GM10248 (cell line): Measurements from ENCODE around the gene CARD11.

ENCODE experiments used
- CTCF ChIA-PET: fragments of 300-600 bp; sonication (Branson Sonifier 250); formaldehyde crosslinking; extraction: SDS; loops from one replicate; lab custom pipeline; 2021; ENCODE audit warnings: antibody characterized with exemption; lab: Yijun Ruan, JAX
- POLR2A ChIA-PET: fragments of 350-650 bp; sonication (Branson Sonifier 250); formaldehyde crosslinking; extraction: SDS; loops from one replicate; lab custom pipeline; 2020; ENCODE audit warnings: antibody characterized with exemption; lab: Yijun Ruan, JAX
- DNase-seq: peaks from one replicate; pipeline ENCODE4 v3.0.0; 2012; ENCODE audit errors: extremely low spot score
- CTCF ChIP-seq: IDR thresholded peaks from 2 replicates; pipeline ENCODE4 v1.5.1; 2012; ENCODE audit warnings: mild to moderate bottlenecking, low read depth; ENCODE audit errors: extremely low read depth, missing control alignments, control extremely low read depth

The CARD11 gene

GRCh38 chr7:2938514-2939192 is 105.0 kb downstream of the CARD11 start:
- CTCF ChIA-PET, result interaction anchor here (2.4 kb wide), 1 partner anchor 11 kb away, joined by 5 read pairs; no protein-coding TSS in a partner anchor
- no peak for DNase-seq

GRCh38 chr7:2937701-2938513 is 105.8 kb downstream of the CARD11 start:
- CTCF ChIA-PET, result interaction anchor here (2.4 kb wide), 1 partner anchor 11 kb away, joined by 5 read pairs; no protein-coding TSS in a partner anchor
- DNase-seq, result no peak
- no peak for TF ChIP-seq CTCF
- POLR2A ChIA-PET, result no interaction called here

More at GRCh38 chr7:2938514-2939192, 105.0 kb downstream of the CARD11 start:
- no peak for TF ChIP-seq CTCF
- POLR2A ChIA-PET, result no interaction called here

DNA sequence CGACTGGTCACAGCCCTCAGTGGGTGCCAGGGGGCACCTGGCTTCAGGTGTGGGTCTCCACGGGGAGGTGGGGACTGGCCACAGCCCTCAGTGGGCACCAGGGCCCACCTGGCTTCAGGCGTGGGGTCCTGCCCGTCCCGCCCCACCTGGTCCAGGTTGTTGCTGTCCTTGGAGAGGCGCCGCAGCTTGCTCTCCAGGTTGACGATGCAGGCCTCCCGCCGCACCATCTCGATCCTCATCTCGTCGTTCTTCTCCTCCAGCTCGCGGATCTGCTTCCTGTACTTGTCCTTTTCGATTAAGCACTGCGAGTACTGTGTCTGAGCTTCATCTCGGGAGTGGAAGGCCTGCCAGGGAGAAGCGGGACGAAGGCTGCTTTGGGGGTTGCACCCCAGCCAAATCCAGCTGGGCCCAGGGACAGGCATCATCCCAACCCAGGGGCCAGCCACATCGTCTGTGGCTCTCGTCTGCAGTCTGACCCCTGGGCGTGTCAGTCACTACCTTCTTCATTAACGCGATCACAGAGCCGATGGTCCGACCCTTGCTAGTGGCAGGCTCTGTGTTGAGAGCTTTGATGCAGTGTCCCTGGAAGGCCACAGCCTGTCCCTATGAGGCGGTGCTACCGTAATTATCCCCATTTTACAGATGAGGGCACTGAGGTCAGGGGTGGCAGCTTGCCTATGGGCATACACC is 106.6 kb downstream of the CARD11 start:
- ChIA-PET POLR2A (no interaction called here), CTCF (interaction anchor here (2.4 kb wide), 1 partner anchor 10 kb away, joined by 5 read pairs; no protein-coding TSS in a partner anchor)
- no peak for DNase-seq
- no peak for TF ChIP-seq CTCF

DNA sequence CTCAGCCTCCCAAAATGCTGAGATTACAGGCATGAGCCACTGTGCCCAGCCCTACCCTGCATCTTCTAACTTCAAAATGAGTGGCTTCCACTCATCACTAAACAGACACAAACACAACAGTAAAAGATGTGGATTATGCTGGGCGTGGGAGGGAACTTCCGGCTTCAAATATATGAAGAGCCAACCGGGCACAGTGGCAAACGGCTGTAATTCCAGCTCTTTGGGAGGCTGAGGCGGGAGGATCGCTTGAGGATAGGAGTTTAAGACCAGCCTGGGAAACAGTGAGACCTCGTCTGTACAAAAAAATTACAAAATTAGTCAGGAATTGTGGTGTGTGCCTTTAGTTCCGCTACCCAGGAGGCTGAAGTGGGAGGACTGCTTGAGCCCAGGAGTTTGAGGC is 107.4 kb downstream of the CARD11 start:
- POLR2A ChIA-PET, result no interaction called here
- DNase-seq, result no peak
- no peak for TF ChIP-seq CTCF
- CTCF ChIA-PET, result interaction anchor here (2.4 kb wide), 1 partner anchor 9 kb away, joined by 5 read pairs; no protein-coding TSS in a partner anchor

DNA sequence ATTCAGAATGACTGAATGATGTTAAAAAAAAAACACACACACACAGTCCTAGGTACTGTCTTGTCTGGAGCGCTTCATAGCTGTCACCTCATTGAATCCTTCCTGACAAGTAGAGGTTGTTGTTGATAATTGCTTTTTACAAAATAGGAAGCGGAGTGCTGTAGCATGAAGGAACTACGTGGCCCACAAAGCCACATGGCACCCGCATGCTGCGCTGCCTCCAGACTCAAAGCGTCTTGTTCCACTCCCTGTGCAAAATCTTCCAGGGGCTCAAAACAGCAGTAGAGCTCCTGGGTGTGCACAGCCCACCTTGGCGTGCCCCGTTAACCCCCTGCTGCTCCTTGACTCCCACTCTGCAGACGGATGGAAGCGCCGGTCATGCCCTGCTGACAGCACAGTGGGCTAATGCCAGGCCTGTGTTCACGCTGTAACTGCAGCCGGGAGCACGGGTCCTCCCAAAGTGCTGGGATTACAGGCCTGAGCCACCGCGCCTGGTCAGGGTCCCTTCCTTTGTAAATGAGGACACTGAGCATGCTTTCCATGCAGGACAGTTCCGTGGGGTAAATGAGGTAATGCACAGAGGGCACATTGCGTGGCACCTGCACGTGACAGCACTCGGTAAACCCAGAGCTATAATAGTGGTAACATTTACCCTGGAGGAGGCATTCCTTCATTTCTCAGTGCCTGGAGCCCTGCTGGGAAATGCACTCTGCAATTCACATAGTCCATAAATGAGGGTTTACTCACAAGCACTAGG is 108.5 kb downstream of the CARD11 start:
- ChIA-PET POLR2A (no interaction called here), CTCF (interaction anchor here (1.1 kb wide), 1 partner anchor 10 kb away, joined by 4 read pairs; no protein-coding TSS in a partner anchor)
- no peak for TF ChIP-seq CTCF
- DNase-seq, result no peak
